Thyroid gland (tissue), 4 donors: ENCODE data around the gene TDP2. TPM values are rescaled to one million over a fixed set of nuclear protein-coding genes. Genes with fewer than 3 reads are reported as not detected.

Source experiments
- DNase-seq, 2 donors: peaks; one replicate each; pipeline ENCODE4 v3.0.0-alpha.2; 2019
- H3K27ac ChIP-seq, 3 donors: fragments of 200-600 bp; sonication (generic); 1 replicate in 2 of 3; 2 replicates in 1 of 3; pipeline ENCODE4 v1.5.1; 2016 to 2019; ENCODE audit warnings: mild to moderate bottlenecking in 1 of 3, moderate library complexity in 1 of 3
- H3K27me3 ChIP-seq: fragments of 200-600 bp; sonication (generic); one replicate; pipeline ENCODE4 v1.5.1; 2019
- H3K36me3 ChIP-seq, 2 donors: fragments of 200-600 bp; sonication (generic); one replicate each; pipeline ENCODE4 v1.5.1; 2016 to 2019
- H3K4me1 ChIP-seq, 2 donors: fragments of 200-600 bp; sonication (generic); one replicate each; pipeline ENCODE4 v1.5.1; 2017 to 2019
- H3K4me3 ChIP-seq, 3 donors: fragments of 200-600 bp; sonication (generic); replicated peaks in 1 of 3; 1 replicate in 2 of 3; 2 replicates in 1 of 3; pipeline ENCODE4 v1.5.1; 2016; ENCODE audit warnings: mild to moderate bottlenecking in 1 of 3
- H3K9me3 ChIP-seq: fragments of 200-600 bp; sonication (generic); one replicate; pipeline ENCODE4 v1.5.1; 2017
- CTCF ChIP-seq, 6 experiments: fragments of 200-600 bp in 3 of 6; fragments of 450-650 bp in 3 of 6; sonication (generic) in 3 of 6; IDR thresholded peaks; one replicate each; pipeline ENCODE4 v1.5.1; 2016 to 2019; ENCODE audit warnings: antibody characterized with exemption in 6 of 6, mild to moderate bottlenecking in 2 of 6, inconsistent platforms in 1 of 6, moderate library complexity in 1 of 6
- POLR2A ChIP-seq, 2 donors: fragments of 450-650 bp; IDR thresholded peaks; one replicate each; pipeline ENCODE4 v1.6.1; 2017; ENCODE audit warnings: antibody characterized with exemption in 2 of 2, mild to moderate bottlenecking in 2 of 2, moderate library complexity in 1 of 2
- WGBS, 2 donors: methylation state at CpG; one replicate each; pipeline ENCODE4 v1.1.5; 2017; 5-methylcytosine and 5-hydroxymethylcytosine counted together
- intact Hi-C: fragments of 100-400 bp; cut with DNase I; formaldehyde crosslinking; loops from one replicate; pipeline ENCODE4 v1.15.1; 2023
- total RNA-seq, 4 donors: library from RNA; depleted of rRNA; stranded (reverse); fragments of >200 nt; gene quantifications; one replicate each; pipeline ENCODE4 v1.2.3, GENCODE V29; 2016

TDP2 gene
- total RNA-seq, 4 donors from 2014 or later = 16.8 to 45.6 (median 28.1) TPM

GRCh38 chr6:24690593-24690992, 23.9 kb upstream of the TDP2 start:
- TF ChIP-seq CTCF (IDR thresholded peaks at IDR 0.05) (no peak), POLR2A (IDR thresholded peaks at IDR 0.05) (no peak)
- intact Hi-C loops = no loop called here
- H3K27me3 ChIP-seq = no peaks in the 10 kb centered on the region
- no peak overlapping the region for H3K27ac ChIP-seq
- no peak for DNase-seq
- WGBS, 2 donors = 41 to 54% methylated on average over 1 of the region's 1 CpG
- peaks cover 0 to 4% of the 10 kb centered on the region in 2 donors for H3K36me3 ChIP-seq
- no peaks in the 10 kb centered on the region for H3K4me1 ChIP-seq
- no peak overlapping the region for H3K4me3 ChIP-seq
- no peaks in the 10 kb centered on the region for H3K9me3 ChIP-seq

GRCh38 chr6:24689964-24690363, 23.3 kb upstream of the TDP2 start:
- no peak for DNase-seq
- no peak overlapping the region for H3K27ac ChIP-seq

GRCh38 chr6:24686946-24687345, 20.2 kb upstream of the TDP2 start:
- intact Hi-C loops = no loop called here
- WGBS, 2 donors = 93 to 95% methylated on average over 4 of the region's 4 CpGs

More at GRCh38 chr6:24689964-24690363, 23.3 kb upstream of the TDP2 start:
- Histone ChIP-seq H3K27me3 (no peaks in the 10 kb centered on the region), H3K4me1 (no peaks in the 10 kb centered on the region), H3K9me3 (no peaks in the 10 kb centered on the region), H3K36me3 (peaks cover 0 to 4% of the 10 kb centered on the region in 2 donors), H3K4me3 (no peak overlapping the region)
- TF ChIP-seq POLR2A (IDR thresholded peaks at IDR 0.05) (no peak), CTCF (IDR thresholded peaks at IDR 0.05) (no peak)
- 74 to 75% methylated on average over 2 of the region's 2 CpGs for WGBS, 2 donors
- intact Hi-C loops = no loop called here

GRCh38 chr6:24686408-24686807, 19.7 kb upstream of the TDP2 start:
- 88 to 100% methylated on average over 1 of the region's 1 CpG for WGBS, 2 donors
- no peak for TF ChIP-seq POLR2A (IDR thresholded peaks at IDR 0.05)
- no peak for TF ChIP-seq CTCF (IDR thresholded peaks at IDR 0.05)
- no peaks in the 10 kb centered on the region for H3K9me3 ChIP-seq
- peaks cover 0 to 4% of the 10 kb centered on the region in 2 donors for H3K36me3 ChIP-seq
- H3K4me1 ChIP-seq = no peaks in the 10 kb centered on the region
- intact Hi-C loops = no loop called here
- no peak for DNase-seq
- H3K27ac ChIP-seq = no peak overlapping the region
- no peak overlapping the region for H3K4me3 ChIP-seq
- H3K27me3 ChIP-seq = no peaks in the 10 kb centered on the region

More at GRCh38 chr6:24686946-24687345, 20.2 kb upstream of the TDP2 start:
- no peaks in the 10 kb centered on the region for H3K4me1 ChIP-seq
- no peak for DNase-seq
- H3K27ac ChIP-seq = no peak overlapping the region
- H3K27me3 ChIP-seq = no peaks in the 10 kb centered on the region
- no peak for TF ChIP-seq CTCF (IDR thresholded peaks at IDR 0.05)
- TF ChIP-seq POLR2A (IDR thresholded peaks at IDR 0.05) = no peak
- H3K36me3 ChIP-seq = peaks cover 0 to 4% of the 10 kb centered on the region in 2 donors
- H3K9me3 ChIP-seq = no peaks in the 10 kb centered on the region
- H3K4me3 ChIP-seq = no peak overlapping the region

GRCh38 chr6:24683297-24684296, 16.9 kb upstream of the TDP2 start:
- 72 to 80% methylated on average over 12 of the region's 12 CpGs for WGBS, 2 donors
- intact Hi-C loops = no loop called here
- no peak for TF ChIP-seq CTCF (IDR thresholded peaks at IDR 0.05)
- no peak for TF ChIP-seq POLR2A (IDR thresholded peaks at IDR 0.05)
- H3K9me3 ChIP-seq = no peaks in the 10 kb centered on the region
- DNase-seq = no peak
- no peaks in the 10 kb centered on the region for H3K4me1 ChIP-seq
- no peak overlapping the region for H3K4me3 ChIP-seq
- H3K36me3 ChIP-seq = peaks cover 0 to 1% of the 10 kb centered on the region in 2 donors
- no peaks in the 10 kb centered on the region for H3K27me3 ChIP-seq
- H3K27ac ChIP-seq = no peak overlapping the region
